GM12875 (cell line): ENCODE measurements around the gene MIA2.
"Not testable (repeated sequence)": the region's sequence is repeated elsewhere in the genome, so short reads cannot be mapped to it uniquely, and the experiment has no call there.

ENCODE experiments used
- H3K4me3 ChIP-seq: one replicate; pipeline ENCODE4 v1.5.1; 2011; ENCODE audit warnings: low read depth, low read length, control low read depth
- CTCF ChIP-seq: IDR thresholded peaks from 2 replicates; pipeline ENCODE4 v1.5.1; 2011; ENCODE audit warnings: low read depth, mild to moderate bottlenecking, control low read depth, inconsistent platforms, low read length, moderate library complexity, borderline replicate concordance; ENCODE audit not compliant: insufficient read depth

MIA2 gene, protein sequence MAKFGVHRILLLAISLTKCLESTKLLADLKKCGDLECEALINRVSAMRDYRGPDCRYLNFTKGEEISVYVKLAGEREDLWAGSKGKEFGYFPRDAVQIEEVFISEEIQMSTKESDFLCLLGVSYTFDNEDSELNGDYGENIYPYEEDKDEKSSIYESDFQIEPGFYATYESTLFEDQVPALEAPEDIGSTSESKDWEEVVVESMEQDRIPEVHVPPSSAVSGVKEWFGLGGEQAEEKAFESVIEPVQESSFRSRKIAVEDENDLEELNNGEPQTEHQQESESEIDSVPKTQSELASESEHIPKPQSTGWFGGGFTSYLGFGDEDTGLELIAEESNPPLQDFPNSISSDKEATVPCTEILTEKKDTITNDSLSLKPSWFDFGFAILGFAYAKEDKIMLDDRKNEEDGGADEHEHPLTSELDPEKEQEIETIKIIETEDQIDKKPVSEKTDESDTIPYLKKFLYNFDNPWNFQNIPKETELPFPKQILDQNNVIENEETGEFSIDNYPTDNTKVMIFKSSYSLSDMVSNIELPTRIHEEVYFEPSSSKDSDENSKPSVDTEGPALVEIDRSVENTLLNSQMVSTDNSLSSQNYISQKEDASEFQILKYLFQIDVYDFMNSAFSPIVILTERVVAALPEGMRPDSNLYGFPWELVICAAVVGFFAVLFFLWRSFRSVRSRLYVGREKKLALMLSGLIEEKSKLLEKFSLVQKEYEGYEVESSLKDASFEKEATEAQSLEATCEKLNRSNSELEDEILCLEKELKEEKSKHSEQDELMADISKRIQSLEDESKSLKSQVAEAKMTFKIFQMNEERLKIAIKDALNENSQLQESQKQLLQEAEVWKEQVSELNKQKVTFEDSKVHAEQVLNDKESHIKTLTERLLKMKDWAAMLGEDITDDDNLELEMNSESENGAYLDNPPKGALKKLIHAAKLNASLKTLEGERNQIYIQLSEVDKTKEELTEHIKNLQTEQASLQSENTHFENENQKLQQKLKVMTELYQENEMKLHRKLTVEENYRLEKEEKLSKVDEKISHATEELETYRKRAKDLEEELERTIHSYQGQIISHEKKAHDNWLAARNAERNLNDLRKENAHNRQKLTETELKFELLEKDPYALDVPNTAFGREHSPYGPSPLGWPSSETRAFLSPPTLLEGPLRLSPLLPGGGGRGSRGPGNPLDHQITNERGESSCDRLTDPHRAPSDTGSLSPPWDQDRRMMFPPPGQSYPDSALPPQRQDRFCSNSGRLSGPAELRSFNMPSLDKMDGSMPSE (N-terminal part only)

DNA sequence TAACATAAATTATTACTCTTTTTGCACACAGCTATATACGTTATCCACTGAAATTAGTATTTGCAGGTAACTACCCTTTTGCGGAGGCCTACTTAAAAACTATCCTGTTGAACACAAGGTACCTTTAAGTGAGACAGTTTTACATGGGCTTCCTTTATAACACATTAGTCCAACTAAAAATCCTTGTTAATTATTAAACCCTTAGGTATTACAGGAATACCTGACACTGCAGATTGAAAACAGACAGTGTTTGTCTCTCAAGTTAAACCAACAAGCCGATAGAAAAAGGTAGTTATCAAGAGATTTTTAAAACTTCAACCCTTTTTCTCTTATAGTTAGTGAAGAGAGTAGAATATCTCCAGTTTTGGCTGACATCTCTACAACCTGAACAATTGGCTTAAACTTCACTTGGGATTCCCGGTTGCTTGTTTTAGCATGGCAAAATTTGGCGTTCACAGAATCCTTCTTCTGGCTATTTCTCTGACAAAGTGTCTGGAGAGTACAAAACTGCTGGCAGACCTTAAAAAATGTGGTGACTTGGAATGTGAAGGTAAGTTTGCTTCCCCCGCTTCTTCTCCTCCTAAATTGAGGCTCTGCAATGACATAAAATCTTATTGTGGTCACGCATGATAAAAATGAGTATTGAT is at the start of gene MIA2:
Gene MIA2 (plus strand): TSS at position 236 of the 647 bp plus-strand sequence. CDS start 200 bp downstream, at position 436.
- no peak for TF ChIP-seq CTCF
- no peak within 1 kb of the TSS for H3K4me3 ChIP-seq

GRCh38 chr14:39184628-39185255 is 49.0 kb upstream of the MIA2 start:
- no peak for TF ChIP-seq CTCF
- H3K4me3 ChIP-seq = no peak overlapping the region

DNA sequence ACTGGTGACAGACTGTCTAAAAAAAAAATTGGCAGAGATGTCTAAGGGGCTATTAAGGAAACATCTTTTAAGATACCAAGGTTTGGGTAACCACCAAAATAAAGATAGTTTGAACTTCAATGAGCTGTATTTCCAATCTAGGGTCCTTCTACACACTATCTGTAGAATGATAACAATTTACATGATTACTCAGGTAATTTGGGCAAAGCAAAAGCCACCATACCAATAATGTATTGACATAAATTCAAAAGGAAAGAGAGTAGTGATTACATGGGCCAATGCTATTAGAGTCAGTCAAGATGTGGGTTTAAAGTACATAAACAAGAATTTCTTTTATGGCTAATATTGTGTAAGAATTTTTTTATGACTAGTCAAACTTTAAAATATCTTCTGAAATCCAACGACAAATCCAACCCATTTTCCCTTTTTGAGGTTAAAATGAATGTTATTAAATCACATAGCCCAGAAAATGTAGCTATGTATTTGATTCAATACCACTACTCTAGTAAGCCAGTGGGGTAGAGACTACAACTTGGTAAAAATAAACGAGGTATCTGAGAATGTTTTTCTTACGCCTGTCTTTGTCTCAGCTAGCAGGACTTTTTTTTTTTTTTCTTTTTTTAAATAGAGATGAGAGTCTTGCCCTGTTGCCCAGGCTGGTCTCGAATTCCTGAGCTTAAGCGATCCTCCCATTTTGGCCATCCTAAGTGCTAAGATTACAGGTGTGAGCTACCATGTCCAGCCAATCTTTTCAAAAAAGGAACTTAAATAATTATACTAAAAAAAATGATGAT is 48.3 kb upstream of the MIA2 start:
- no peak for TF ChIP-seq CTCF
- H3K4me3 ChIP-seq = no peak overlapping the region

DNA sequence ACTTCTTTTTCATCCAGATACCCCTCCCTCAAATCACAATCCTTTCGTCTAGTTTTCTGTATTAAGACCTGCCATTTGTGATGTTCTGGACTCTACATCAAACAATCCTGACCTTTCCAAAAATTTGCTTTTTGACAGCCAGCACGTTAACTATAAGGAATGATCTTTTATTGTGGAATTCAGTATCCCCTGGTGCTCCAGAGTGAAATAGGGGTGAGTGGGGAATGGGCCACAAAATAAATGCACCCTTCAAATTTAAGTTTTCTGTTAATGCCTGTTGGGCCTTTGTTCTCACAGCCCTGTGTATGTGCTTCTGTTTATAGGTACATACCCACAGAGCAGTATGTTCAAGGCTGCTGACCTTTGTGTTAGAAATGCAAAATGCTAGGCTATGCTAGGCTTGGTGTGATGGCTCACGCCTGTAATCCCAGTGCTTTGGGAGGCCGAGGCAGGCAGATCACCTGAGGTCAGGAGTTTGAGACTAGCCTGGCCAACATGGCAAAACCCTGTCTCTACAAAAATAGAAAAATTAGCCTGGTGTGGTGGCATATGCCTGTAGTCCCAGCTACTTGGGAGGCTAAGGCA is 46.7 kb upstream of the MIA2 start:
- no peak for TF ChIP-seq CTCF
- no peak overlapping the region for H3K4me3 ChIP-seq

GRCh38 chr14:39203659-39204606 is 29.8 kb upstream of the MIA2 start:
- no peak for TF ChIP-seq CTCF

DNA sequence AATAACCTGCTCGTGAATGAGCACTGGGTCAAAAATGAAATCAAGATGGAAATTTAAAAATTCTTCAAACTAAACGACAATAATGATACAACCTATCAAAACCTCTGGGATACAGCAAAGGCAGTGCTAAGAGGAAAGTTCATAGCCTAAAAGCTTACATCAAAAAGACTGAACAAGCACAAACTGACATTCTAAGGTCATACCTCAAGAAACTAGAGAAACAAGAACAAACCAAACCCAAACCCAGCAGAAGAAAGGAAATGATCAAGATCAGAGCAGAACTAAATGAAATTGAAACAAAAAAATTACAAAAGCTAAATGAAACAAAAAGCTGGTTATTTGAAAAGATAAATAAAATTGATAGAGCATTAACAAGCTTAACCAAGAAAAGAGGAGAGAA is 26.3 kb upstream of the MIA2 start:
- H3K4me3 ChIP-seq = not testable (repeated sequence)

More at GRCh38 chr14:39203659-39204606, 29.8 kb upstream of the MIA2 start:
- no peak overlapping the region for H3K4me3 ChIP-seq
